Amniotic epithelial cell (primary cell): Measurements from ENCODE around the gene RGP1.
A peak's percentile ranks its signal among the peaks of the same experiment; 100 is the strongest.

Experiments
- DNase-seq: peaks from one replicate; pipeline ENCODE4 v3.0.0-alpha.2; 2010; ENCODE audit warnings: low read depth

The RGP1 gene, protein sequence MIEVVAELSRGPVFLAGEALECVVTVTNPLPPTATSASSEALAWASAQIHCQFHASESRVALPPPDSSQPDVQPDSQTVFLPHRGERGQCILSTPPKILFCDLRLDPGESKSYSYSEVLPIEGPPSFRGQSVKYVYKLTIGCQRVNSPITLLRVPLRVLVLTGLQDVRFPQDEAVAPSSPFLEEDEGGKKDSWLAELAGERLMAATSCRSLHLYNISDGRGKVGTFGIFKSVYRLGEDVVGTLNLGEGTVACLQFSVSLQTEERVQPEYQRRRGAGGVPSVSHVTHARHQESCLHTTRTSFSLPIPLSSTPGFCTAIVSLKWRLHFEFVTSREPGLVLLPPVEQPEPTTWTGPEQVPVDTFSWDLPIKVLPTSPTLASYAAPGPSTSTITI

GRCh38 chr9:35748858-35749514, at the start of gene RGP1, which contains the start of gene GBA2:
TSS of gene RGP1 (plus strand) at chr9:35749287. CDS start at chr9:35749756, 469 bp downstream.
TSS of gene GBA2 (minus strand) at chr9:35749228. CDS start at chr9:35748704, 524 bp downstream.
- DNase-seq = peak; percentile 58

GRCh38 chr9:35700031-35700430, 49.1 kb upstream of the RGP1 start:
- no peak for DNase-seq

DNA sequence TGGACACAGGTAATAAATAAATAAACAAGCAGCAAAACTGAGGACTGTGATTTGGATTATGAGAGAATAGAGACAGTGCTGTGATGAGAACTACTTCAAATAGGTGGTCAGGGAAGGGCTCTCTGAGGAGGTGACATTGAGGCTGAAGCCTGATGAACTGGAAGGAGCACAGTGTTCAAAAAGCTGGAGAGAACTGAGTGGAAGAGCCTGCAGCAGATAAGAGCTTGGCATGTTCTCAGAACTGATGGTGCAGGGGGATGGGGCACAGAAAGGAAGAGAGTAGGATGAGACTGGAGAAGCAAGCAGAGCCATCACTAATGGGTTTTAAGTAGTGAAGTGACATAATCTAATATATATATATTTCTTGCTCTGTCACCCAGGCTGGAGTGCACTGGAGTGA, 48.1 kb upstream of the RGP1 start:
- DNase-seq = no peak

GRCh38 chr9:35702696-35703095, 46.4 kb upstream of the RGP1 start:
- DNase-seq = peak; percentile 29

DNA sequence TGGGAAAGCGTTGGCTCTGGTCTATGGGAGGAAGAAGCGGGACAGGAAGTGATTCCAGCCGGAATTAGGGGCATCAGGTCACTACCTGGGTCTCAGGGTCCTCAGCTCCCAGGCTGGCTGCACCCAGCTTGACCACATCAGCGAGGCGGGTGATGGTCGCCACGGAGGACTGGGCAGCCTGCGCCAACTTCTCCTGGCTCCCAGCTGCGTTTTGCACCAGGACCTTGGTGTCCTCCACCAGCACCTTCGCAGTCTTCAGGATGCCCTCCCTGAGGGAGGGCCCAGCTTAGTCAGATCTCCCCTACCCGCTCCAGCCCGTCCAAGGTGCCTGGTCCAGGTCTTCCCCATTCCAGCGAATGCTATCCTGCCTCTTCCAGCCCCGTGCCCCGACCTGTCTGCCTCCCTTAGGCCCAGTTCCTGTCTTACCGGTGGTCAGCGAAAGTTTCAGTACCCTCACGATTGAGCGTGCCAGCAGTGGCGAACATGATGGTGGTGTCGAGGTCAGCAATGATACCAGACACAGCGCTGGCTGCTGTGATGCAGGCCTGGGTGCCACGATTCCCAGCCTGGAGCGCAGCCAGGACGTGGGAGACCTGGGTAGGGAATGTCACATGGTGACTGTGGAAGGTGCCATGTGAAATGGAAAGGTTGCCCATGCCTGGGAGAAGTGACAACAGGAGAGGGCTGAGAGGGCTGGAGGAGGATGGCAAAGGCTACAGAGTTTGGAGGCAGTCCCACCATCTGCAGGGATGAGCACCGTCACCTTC, 45.0 kb upstream of the RGP1 start:
- no peak for DNase-seq

GRCh38 chr9:35705372-35705771, 43.7 kb upstream of the RGP1 start:
- DNase-seq = no peak

DNA sequence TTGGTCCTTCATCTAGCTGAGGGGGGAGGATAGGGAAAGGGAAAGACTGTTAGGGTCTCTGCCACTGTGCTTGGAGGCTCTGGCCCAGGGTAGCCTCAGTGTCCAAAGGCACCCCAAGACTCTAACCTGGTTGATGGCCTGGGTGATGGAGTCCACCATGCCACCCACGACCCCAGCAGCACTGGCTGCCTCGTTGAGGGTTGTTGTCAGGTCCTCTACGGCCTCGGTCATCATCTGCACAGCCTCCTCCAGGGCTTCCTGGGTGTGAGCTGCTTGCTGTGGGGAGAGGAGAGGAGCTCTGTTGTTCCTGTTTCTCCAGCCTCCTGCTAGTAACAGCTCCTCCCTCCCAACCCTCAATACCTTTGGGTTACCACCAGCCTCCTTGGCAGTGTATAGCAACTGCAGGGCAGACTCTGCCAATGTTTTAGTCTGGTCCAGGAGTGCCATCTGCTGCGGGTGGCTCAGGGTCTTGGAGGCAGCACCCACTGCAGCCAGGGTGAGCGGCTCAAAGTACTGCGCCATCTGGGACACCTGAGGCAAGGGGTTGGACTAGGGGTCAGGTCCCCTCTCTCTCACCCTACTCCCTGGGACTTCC, 43.2 kb upstream of the RGP1 start:
- DNase-seq = no peak

GRCh38 chr9:35706951-35707350, 42.1 kb upstream of the RGP1 start:
- no peak for DNase-seq

- no peak for DNase-seq
These were observed 40.9 kb upstream of the RGP1 start for GRCh38 chr9:35708146-35708545.

DNA sequence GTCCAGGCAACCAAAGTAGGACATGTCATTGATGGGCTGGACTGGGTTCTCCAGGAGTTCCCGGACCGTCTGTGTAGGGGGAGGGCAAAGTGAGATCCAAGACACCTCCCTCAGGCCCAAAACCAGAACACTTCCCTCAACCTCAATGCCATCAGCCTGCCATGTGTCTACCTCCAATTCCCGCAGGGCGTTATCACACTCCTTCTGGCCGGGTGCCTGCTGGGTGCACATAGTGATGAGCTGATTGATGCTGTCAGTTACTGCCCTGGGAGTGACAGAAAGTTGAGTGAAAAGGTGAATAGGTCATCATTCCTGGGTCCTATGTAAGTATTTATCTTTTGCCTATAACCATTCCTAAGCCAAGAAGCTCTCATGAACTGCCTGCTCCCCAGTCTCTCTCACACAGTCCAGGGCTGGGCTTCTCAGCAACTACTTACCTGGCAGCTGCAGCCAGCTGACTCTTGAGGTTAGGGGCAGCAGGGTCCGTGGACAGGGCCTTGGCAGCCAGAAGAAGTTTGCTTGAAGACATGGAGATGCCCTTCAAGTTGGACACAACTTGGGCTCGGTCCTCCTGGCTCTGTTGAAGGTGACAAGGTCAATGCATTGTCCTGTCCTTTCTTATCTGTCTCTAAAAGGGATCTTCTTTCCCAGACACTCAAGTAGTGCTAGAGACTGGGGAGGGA, 38.1 kb upstream of the RGP1 start:
- no peak for DNase-seq

DNA sequence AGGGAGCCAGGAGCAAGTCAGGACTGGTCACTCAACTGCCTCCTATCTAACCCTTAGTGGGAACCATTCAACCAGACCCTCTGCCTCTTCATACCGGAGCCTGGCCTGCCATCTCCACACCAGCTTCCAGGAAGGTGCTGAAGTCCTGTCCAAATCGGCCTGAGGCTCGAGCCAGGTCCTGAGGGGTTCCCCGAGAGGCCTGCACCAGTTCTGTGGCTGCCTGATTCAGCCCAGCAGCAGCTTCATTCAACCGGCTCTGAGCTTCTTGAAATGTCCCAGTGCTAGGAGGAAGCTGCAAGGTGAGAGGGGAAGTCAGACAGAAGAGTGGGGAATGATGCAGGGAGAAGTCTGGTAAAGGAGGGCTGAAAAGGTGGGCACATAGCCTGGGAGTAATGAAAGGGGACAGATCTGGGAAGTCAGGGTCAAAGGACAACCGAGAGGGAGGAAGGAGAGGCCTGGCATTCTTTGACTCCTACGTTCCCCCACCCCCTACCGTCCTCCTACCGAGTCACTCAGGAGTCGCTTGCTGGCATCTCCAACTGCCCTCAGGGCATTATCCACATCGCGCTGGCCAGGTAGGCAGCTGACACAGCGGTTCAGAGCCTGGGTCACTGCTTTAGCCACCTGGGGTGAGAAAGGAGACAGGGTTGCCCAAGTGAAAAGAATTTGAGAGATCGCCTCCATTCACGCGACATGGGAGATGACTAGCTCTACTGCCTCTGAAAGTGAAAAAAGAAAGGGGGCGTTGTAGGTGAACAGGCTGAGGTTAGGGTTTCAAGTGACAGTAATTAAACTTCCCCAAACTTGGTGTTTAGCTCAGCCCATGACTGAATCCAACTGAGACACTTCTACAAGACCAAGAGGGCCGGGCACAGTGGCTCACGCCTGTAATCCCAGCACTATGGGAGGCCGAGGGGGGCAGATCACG, 37.3 kb upstream of the RGP1 start:
- DNase-seq = no peak

DNA sequence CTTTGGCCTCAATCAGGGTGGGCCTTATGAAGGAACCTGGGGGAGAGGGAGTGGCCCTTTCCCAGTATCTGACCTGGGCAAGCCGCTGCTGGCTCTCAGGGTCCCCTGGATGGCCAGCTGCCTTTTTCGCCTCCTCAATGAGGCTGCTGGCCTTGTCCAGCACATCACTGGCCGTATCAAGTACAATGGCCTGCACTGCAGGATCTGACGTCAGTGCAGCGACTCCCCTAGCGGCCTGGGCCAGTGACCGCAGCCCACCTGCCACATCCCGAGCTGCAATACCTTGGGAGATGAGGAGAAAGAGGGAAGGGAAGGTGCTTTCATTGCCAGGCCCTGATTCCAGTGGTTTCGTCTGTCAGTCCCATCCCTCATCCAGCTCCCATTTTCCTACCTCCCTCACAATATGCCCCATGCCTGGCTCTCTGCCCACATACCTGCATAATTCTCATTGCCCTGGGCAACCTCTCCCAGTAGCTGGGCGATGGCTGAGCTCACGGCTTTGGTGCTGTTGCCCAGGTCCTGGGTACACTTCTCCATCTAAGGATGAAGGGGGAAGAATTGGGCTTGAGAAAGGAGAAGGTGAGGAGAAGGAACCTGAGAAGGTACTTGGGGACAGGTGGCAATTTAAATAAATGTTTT, 36.2 kb upstream of the RGP1 start:
- DNase-seq = no peak

DNA sequence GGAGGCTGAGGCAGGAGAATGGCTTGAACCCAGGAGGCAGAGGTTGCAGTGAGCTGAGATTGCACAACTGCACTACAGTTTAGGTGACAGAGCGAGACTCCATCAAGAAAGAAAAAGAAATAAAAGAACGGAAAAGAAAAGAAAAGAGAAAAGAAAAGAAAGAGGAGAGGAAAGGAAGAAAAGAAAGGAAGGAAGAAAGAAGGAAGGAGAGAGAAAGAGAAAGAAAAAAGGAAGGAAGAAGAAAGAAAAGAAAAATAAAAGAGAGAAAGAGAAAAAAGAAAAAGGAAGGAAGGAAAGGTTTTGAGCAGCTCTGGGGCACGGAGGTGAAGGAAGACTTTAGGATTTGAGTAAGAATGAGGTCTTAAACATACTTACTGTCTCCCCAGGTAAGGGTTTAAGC, 35.5 kb upstream of the RGP1 start:
- DNase-seq = no peak

GRCh38 chr9:35714123-35714522, 35.0 kb upstream of the RGP1 start:
- no peak for DNase-seq

DNA sequence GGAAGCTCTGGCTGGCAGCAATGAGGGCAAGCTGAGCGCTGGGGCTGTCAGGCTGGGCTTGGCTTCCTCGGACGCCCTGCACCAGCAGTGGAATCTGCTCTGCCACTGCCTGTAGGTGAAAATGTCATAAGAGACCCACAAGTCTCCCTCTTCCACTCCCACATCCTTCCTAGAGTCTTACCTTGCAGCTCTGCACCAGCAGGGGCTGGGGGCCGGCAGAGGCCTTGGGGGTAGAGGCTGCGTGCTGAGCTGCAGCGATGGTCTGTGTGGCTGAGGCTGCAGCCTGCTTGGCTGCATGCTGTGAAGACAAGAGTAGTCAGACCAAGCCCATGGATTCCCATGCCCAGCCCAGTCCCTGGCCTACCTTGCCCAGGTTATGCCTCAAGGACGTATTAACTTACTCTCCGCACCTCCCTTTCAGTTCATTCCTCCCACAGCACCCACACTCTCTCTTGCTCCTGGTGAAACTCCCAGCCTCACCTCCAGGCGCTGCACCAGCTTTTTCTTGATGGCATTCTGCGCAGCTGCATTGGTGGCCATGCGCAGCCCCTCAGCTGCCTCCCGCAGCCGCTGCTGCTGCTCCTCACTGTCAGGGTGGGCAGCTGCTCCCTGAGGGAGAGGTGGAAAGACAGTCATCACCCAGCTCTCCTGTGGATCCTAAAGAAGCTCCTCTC, 34.4 kb upstream of the RGP1 start:
- DNase-seq = no peak

GRCh38 chr9:35716230-35716629, 32.9 kb upstream of the RGP1 start:
- no peak for DNase-seq

- no peak for DNase-seq
These were observed 31.8 kb upstream of the RGP1 start for GRCh38 chr9:35717132-35717870.

- DNase-seq = no peak
These were observed 30.2 kb upstream of the RGP1 start for GRCh38 chr9:35718721-35719511.
